ENCODE results near the gene CACNA2D1.

The CACNA2D1 gene

GRCh38 chr7:82428186-82428961, 15.2 kb downstream of the CACNA2D1 start:
- TF ChIP-seq CTCF (IDR thresholded peaks at IDR 0.05; ENCODE audit: low read depth, low read length): no peak
- peak; percentile 77 for DNase-seq (ENCODE audit: low read depth, low spot score)
- no peak overlapping the region for H3K4me3 ChIP-seq (ENCODE audit: low read depth, low read length)
- in situ Hi-C loops (cut with HindIII; ENCODE audit: low sequenced_read_pairs): no loop called here

- no peak overlapping the region for H3K4me3 ChIP-seq (ENCODE audit: low read depth, low read length)
- TF ChIP-seq CTCF (IDR thresholded peaks at IDR 0.05; ENCODE audit: low read depth, low read length): no peak
- in situ Hi-C loops (cut with HindIII; ENCODE audit: low sequenced_read_pairs): no loop called here
These were observed 20.1 kb downstream of the CACNA2D1 start for GRCh38 chr7:82423446-82423845.

GRCh38 chr7:82419200-82419599, 24.4 kb downstream of the CACNA2D1 start:
- no peak for TF ChIP-seq CTCF (IDR thresholded peaks at IDR 0.05; ENCODE audit: low read depth, low read length)
- no peak overlapping the region for H3K4me3 ChIP-seq (ENCODE audit: low read depth, low read length)
- in situ Hi-C loops (cut with HindIII; ENCODE audit: low sequenced_read_pairs): no loop called here
- DNase-seq (ENCODE audit: low read depth, low spot score): no peak

More at GRCh38 chr7:82423446-82423845, 20.1 kb downstream of the CACNA2D1 start:
- DNase-seq (ENCODE audit: low read depth, low spot score): no peak

GRCh38 chr7:82417898-82418297, 25.7 kb downstream of the CACNA2D1 start:
- no peak for TF ChIP-seq CTCF (IDR thresholded peaks at IDR 0.05; ENCODE audit: low read depth, low read length)
- DNase-seq (ENCODE audit: low read depth, low spot score): no peak
- no peak overlapping the region for H3K4me3 ChIP-seq (ENCODE audit: low read depth, low read length)
- in situ Hi-C loops (cut with HindIII; ENCODE audit: low sequenced_read_pairs): no loop called here

- in situ Hi-C loops (cut with HindIII; ENCODE audit: low sequenced_read_pairs): no loop called here
- H3K4me3 ChIP-seq (ENCODE audit: low read depth, low read length): no peak overlapping the region
- no peak for TF ChIP-seq CTCF (IDR thresholded peaks at IDR 0.05; ENCODE audit: low read depth, low read length)
- no peak for DNase-seq (ENCODE audit: low read depth, low spot score)
These were observed 27.2 kb downstream of the CACNA2D1 start for GRCh38 chr7:82416402-82416801.

GRCh38 chr7:82414389-82414788, 29.2 kb downstream of the CACNA2D1 start:
- no peak for DNase-seq (ENCODE audit: low read depth, low spot score)
- H3K4me3 ChIP-seq (ENCODE audit: low read depth, low read length): no peak overlapping the region
- TF ChIP-seq CTCF (IDR thresholded peaks at IDR 0.05; ENCODE audit: low read depth, low read length): no peak
- in situ Hi-C loops (cut with HindIII; ENCODE audit: low sequenced_read_pairs): no loop called here

Measured in astrocyte of the spinal cord (primary cell).